ENCODE data around the gene CDX2.

The CDX2 gene

DNA sequence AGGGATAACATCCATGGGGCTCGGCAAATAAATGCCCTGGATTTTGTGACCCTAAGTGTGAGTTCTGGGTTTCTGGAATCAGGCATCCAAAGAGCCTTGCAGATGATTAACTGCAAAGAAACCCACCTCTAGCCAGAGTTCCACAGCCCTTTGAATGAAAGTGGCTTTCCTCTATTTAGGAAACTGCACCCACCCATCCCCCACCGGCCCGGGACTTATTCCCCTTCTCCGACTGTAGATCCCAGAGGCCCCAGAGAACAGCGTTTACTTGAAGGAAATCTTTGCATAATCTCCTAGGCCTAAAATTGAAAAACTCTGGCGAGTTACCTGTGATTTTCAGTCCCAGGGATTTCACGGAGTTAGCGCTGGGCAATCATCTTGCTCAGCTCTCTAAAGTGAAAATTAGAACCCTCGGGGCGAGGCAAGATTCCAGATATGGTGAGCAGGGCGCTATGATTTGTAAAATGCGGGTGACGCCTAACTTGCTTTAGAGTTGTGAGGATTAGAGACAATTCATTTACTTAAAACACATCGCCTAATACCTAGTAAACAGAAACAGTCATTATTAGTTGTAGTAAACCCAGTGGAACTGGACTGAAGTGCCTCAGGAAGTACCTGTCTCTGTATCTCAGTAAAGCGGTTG, 10.0 kb upstream of the CDX2 start:
- DNase-seq (ENCODE audit: low read depth in 2 of 3, low spot score in 1 of 3) = no peak

DNA sequence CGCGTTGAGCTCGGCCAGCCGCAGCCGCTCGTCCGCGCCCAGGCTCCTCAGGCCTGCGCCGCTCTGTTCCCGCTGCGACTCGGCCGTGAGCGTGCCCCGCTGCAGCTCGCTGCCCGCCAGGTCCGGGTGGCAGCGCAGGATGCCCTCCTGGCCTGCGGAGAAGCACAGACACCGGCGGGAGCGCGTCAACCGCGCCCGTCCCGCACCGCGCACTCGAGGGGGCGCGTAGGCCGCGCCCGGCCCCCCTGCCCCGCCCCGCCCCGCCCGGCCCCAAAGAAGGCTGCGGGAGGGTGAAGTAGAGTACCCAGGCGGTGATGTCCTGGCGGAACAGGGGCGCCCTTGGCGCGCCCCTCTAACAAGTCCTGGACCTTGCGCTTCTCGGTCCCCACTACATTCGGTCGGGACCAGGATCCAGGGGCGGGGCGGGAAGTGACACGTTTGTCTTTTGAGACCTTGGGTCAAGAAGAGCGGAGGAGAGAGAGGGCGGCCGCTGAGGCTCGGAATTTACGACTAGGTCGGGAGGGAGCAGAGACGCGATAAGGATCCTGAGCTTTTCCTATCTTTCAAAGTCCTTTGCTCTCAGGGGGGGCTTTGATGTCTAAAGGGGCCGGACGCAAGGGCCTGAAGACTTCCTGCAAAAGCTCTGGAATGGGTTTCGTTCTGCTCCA, 9.3 kb upstream of the CDX2 start:
- DNase-seq (ENCODE audit: low read depth in 2 of 3, low spot score in 1 of 3) = no peak

DNA sequence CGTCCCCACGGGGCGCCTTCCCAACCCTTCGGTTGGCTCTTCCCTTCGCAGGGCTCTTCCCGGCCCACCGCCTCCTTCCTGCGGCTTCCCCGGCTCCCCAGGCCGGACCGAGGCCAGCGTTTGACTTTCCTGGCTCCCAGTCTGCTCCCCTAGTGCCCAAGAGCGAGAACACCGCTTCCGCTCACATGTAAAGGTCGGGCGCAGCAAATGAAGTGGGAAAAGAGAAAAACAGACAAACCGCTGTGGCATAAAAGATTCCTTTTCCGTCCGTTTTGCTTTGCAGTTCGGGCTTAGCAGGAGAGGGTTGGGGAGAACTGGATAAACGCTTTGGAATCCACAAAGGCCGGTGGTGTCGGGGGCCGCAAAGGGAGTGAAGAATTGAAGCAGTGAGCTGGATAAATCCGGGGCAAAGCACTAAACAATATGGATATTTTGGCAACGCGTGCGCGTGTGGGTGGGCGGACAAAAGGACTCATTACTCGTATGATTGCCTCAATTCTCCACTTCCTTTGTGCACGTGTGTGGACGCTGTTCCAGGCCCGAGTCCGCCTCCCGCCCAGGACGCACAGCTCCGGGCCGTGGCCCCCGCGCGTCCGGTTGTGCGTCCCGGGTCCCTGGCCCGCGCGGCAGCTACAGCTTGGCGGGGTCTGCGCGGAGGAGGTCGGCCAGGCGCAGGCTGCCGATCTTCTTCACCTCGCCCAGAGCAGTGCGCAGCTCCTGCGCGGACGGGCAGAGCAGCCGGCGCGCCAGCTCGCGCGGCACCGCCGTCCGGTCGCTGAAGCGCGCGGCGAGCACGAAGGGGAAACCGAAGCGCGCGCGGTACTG, 8.6 kb upstream of the CDX2 start:
- no peak for DNase-seq (ENCODE audit: low read depth in 2 of 3, low spot score in 1 of 3)

DNA sequence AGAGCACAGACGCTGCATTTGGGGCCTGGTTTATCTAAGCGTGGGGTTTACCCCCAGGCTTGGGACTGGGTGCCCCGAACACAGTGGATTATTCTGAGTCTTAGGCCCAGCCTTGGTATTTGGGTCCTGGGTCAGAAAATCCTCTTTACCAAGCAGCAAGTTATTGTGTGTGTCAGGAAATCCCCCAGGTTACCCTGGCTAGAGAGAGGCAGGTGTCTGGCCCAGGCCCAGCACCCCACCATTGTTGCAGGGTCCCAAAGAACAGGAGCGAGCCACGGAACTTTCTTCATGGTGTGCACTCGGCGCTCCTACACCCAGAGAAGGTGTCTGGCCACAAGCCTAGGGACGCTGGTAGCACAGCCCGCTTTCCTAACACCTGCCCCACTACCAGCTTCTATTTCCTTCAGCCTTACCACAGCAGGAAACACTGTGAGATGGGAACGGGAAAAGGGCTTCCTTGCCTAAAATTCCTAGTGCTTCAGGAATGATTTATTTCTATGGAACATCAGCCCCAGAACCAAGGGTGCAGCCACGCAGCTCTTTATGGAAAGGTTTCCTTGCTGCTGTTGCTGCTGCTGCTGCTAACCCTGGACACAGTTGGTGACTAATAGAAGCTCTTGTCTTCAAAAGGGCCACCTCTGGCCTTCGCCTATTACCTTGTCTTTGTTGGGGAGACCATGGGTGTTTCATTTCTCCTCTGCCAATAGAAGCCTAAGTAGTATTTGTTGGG, 7.4 kb upstream of the CDX2 start:
- no peak for DNase-seq (ENCODE audit: low read depth in 2 of 3, low spot score in 1 of 3)

DNA sequence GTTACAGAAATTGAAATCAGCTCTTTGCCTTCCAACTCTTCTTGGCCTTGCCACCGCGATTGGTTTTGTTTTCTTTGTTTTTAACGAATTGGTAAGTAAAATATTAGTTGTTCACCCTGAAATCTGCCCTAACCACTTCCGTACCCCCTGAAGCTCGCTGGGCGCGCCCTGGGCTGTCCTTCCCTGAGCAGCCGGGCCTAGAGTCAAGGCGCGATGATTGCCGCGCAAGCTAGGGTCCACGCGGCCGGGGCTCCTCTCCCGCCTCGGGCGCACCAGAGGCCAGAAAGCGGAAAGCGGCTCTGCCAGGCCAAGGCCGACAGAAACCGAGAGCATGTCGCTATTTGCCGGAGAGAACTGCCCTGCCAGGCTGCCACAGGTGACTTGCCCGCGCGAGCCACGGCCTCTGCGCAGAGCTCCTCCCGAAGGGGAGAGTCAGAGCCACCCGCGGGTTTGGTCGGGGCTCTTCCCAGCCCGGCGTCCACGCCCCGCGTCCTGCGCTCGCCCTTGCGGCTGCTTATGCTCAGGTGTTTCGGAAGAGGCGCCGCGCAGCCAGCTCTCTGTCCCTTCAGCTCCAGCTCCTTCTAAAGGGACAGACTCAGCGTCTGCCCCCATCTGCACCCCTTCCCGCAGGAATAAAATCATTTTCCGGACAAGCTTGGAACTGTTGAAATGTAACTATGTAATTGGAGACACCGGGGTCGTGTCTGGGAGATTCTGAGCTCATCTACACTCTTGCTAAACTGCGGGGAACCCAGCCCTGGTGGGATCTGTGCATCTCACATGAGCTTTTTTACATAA, 6.6 kb upstream of the CDX2 start:
- no peak for DNase-seq (ENCODE audit: low read depth in 2 of 3, low spot score in 1 of 3)

DNA sequence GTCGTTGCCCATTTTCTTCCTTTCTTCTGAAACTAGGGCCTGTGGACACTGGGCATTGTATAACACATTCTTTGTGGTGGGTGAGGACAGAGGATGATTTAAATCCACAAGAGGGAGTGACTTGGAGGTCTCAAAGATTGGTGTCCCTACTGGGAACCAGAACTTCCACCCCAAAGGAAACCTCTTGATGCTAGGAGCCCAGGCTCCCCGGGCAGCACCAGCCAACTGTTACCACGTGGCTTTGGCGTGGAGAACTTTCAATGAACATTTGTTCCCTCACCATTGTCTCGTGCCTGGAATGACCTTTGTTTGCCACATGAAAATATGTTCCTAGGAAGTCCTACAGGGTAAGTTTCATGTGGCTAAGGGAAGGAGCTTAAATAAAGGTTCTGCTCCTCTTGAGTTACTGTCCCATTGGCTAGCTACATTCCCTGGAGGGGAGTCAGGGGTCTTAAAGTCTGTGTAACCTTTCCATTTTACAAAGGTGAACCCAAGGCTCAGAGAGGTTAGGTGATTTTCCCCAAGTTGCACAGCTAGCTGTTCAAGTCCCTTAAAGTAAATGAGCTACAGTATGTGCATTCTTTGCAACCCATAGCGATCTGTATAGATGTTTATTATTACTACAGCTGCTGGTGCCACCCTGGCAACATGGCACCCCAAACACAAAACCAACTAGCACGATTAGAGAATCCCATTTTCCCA, 5.0 kb upstream of the CDX2 start:
- DNase-seq (ENCODE audit: low read depth in 2 of 3, low spot score in 1 of 3) = no peak

DNA sequence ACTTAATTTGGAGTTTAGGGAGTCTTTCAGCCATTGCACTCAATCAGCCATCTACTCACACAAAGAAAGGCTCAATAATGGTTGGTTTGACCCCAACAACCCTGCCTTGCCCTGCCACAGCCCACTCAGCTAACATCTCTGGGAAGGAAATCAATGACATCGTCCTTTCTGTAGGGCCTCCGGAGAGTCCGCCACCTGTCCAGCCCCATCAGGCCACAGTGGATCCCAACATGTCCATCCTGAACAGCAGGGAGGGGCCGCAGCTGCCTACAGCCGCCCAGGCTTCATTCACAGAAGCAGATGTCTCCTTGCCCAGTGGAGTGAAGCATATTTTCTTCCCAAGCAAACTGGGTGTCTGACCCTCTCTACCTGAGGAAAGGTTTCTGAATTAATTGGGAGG, 4.2 kb upstream of the CDX2 start:
- DNase-seq (ENCODE audit: low read depth in 2 of 3, low spot score in 1 of 3) = no peak

DNA sequence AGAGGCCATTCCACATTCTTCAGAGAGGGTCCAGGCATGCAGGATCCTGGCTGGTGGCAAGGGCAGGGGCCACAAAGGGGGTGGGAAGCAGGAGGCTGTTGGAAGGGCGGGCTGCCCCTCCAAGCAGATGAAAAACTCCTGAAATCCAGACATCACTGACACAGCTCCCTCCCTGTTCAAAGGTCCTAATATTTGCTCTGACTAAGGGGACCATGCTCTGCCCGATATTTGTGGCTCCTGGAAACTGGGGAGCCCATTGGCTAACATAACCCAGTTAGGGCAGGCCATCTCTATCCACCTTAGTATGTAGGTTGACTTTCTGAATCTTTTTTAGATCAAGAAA, 3.3 kb upstream of the CDX2 start:
- no peak for DNase-seq (ENCODE audit: low read depth in 2 of 3, low spot score in 1 of 3)

DNA sequence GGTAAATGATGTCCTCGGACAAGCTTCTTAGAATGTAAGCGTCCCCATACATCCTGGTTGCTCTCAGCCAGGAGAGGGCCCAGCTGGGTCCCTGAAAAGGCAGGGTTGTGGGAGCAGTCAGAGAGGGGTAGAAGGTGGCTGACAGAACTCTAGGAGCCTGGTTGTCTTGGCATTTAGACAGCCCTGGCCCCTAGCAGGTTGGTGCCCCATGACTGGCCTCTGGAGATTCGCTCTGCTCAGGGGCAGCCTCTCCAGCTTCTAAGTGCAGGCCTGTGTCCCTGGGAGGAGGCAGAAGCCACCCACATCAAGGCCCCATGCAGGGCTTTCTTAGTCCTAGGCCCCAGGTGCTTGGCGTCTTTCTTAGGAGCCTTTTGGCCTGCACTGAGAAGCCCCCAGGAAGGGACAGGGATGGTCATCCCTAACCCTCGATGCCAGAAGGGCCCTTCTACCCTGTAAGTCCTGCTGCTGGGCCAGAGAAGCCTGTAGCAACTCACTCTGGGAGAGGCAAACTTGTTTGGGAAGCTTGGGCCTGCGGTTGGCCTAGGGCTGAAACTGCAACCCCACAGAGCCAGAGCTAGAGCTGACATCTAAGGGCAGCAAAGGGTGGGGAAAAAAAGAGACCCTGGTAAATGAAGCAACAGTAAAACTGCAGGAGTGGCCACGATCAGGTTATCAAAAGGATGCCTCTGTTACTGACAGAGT, 2.8 kb upstream of the CDX2 start:
- no peak for DNase-seq (ENCODE audit: low read depth in 2 of 3, low spot score in 1 of 3)

DNA sequence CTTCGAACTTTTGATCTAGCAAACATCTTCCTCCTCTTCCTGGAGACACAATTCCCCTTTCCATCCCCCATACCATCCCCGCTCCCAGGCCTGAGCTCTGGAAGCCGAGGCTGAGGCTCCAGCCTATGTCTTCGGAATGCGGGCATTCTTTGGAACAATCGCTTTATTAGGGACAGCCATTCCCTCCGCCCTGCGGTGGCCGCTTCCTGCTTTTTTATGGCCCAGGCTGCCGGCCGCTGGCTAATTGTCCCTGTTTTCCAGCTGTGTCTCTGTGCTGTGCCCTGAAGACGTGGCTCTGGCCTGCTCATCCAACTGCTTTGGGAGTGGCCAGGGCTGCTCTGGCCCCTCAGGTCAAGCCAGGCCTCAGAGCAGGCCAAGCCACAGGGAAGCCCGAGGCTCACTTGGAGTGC, 2.1 kb upstream of the CDX2 start:
- DNase-seq (ENCODE audit: low read depth in 2 of 3, low spot score in 1 of 3) = no peak

DNA sequence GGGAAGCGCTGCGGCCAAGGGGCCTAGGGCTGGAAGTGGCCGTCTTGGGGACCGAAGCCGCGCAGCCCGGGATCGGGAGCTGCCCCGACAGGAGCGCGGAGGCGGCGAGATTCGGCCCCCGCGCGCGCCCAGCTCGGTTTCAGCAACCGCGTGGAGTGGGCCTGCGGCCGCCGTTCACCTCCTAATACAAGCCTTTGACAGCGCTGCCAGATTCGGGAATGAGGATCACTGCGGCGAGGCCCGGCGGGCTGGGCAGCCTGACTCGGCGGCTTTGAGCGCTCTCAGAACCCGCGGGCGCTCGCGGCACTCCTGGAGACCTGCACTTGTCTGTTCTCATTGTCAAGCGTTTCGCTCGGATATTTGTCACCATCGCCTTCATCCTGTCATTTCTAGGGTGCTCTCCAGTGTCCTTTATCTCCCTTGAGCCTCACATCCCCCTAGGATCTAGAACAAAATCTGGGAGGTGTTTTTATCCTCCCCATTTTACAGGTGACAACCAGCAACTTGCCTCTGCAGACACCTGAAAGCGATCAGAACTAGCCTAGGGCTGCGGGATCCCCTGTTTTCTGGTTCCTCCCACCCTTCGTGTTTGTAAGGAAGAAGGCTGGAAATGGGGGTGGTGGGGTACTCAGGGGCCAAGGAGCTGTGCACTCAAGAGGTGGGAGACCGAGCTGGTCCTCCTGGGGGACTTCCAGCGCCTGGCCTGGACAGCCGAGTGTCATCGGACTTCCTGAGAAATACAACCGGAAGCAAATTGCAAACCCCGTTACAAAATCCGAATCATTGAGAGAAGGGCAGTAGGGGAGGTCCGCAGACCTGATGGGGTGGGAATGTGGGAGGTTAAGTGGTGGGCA, 1.5 kb upstream of the CDX2 start:
- no peak for DNase-seq (ENCODE audit: low read depth in 2 of 3, low spot score in 1 of 3)

DNA sequence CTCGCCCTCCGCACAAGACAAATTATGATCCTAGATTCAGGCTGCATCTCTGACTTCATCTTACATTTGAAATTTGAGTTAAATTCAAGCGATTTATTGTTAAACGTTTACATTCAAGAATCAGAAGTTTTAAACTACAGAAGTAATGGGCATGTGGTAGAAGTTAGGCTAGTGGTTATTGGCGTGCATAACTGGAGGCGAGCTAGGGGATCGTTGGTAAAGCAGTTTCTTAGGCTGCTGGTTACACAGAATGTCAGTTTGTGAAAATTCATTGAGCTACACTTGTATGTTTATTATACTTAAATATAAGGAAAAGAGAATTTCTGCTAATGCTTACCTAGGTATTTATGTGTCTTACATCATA, 733 bp upstream of the CDX2 start:
- DNase-seq (ENCODE audit: low read depth in 2 of 3, low spot score in 1 of 3) = no peak

DNA sequence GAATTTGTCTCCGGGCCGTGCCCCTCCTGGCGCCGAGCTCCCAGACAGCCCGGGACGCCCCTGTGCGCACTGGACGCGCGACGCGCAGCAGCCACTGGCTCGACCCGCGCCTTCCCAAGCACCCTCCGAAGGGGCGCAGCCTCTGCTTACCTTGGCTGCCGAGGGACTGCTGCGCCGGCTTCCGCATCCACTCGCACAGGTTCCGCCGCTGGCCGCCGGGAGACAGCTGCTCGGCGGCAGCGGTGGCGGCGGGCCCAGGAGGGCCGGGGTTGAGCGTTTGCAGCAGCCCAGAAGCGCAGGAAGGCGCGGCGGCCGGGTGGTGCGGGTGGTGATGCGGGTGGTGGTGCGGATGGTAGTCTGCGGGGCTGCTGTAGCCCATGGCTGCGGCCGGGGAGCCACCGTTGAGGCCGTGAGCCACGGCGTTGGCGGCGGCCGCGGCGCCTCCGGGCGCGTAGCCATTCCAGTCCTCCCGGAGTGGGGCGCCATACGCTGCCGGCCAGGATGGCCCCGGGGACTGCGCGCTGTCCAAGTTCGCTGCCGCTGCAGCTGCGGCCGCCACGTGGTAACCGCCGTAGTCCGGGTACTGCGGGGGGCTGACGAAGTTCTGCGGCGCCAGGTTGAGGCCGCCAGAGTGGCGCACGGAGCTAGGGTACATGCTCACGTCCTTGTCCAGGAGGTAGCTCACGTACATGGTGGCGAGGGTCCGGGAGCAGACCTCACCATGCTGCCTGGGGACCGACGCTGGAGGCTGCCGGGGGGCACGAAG, 616 bp downstream of the CDX2 start:
- DNase-seq (ENCODE audit: low read depth in 2 of 3, low spot score in 1 of 3) = no peak

DNA sequence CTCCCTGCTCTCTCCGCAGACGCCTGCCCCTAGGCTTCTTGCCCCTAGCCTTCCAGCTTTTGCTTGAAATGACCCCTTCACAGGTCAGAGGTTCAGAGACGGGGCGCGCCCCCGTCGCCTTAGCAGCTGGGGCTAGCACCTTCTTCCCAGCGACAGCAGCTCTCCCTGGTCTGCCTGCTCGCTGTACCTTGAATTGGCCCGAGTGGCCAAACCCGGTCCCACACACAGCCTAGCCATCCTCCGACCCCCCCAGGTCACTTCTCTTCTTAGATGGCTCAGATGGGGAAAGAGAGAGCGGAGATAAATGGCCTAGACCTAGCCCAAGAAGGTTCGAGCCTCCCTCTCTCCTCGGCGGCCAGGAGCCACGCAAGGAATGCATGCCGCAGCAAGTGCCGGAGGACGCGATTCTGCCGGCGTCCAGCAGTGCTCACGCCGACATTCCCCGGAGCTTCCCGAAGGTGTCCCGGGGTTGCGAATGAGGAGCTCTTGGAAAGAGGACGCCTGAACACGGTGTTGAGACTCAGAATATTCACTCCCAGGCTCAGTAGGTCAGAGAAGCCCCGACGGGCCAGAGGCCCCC, 1.3 kb downstream of the CDX2 start:
- DNase-seq (ENCODE audit: low read depth in 2 of 3, low spot score in 1 of 3) = no peak

DNA sequence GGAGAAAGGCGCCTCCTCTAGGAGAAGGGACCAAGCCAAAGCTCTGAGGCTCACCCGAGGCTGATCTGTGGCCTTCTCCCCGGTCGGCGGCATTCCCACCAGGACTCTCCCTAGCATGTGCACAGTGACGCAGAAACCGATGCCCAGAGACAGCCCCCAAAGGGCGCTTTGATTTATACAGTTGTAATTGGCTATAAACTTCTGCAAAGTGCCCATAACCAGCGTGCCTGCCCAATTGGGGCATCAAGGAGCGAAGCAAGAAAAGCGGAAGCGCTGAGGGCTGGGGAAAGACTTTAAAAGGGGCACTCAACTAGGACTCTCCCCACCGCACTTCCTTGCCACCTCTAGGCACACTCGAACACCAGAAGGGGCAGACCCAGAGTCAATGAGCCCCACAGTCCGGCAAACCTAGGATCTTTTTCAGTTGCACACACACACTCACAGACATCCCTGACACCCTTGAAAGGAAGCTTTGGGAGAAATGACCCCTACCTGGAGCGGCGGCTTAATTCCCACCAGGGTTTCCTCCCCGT, 1.8 kb downstream of the CDX2 start:
- DNase-seq (ENCODE audit: low read depth in 2 of 3, low spot score in 1 of 3) = no peak

DNA sequence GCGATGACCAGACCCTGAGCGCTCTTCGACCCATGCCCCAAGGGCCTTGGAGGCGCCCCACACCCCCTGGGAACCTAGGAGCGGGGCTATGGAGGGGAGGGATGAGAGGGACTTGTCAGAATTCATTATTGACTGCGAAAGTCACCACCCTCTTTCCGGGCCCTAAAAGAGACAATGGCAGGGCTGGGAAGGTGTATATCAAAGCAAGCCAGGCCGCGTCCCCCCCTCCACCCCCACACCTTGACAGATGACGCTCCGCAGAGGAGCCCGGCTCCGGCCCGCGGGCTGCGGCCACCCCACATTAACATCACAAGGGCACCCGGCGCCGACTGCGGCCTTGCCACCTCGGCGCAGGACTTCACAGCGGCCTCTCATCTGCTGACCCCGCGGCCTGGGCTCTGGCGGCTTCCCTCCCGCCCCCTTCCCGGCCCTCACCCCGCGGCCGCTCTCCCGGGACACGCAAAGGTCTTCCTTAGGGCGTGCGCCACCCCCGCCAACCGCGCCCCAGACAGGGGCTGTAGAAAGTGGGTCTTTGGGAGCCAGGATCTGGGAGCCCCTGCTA, 2.4 kb downstream of the CDX2 start:
- no peak for DNase-seq (ENCODE audit: low read depth in 2 of 3, low spot score in 1 of 3)
